NCI-H1417 (cell line): ENCODE results near the gene CIDEB.

Experiments
- DNase-seq, 3 experiments: peaks; one replicate each; lab custom pipeline; 2025; lab: John Stamatoyannopoulos, UW

CIDEB gene

GRCh38 chr14:24290746-24291145, 17.0 kb downstream of the CIDEB start:
- no peak for DNase-seq

- DNase-seq: no peak
These were observed 18.0 kb downstream of the CIDEB start for GRCh38 chr14:24289649-24290280.

GRCh38 chr14:24286996-24287395, 20.8 kb downstream of the CIDEB start:
- no peak for DNase-seq

GRCh38 chr14:24285351-24285750, 22.4 kb downstream of the CIDEB start:
- no peak for DNase-seq

GRCh38 chr14:24284501-24285035, 23.2 kb downstream of the CIDEB start:
- no peak for DNase-seq

GRCh38 chr14:24283796-24284460, 23.8 kb downstream of the CIDEB start:
- DNase-seq: no peak

- DNase-seq: no peak
These were observed 25.0 kb downstream of the CIDEB start for GRCh38 chr14:24282736-24283135.

- DNase-seq: no peak
These were observed 26.1 kb downstream of the CIDEB start for GRCh38 chr14:24281636-24282035.

- no peak for DNase-seq
These were observed 26.8 kb downstream of the CIDEB start for GRCh38 chr14:24280797-24281460.

GRCh38 chr14:24279301-24280186, 28.2 kb downstream of the CIDEB start:
- DNase-seq: peak in 1 of 3 experiments; percentile 21

GRCh38 chr14:24278424-24278823, 29.4 kb downstream of the CIDEB start:
- DNase-seq: no peak

GRCh38 chr14:24277606-24278321, 30.0 kb downstream of the CIDEB start:
- DNase-seq: no peak

- DNase-seq: no peak
These were observed 30.7 kb downstream of the CIDEB start for GRCh38 chr14:24277071-24277470.

GRCh38 chr14:24274101-24274543, 33.7 kb downstream of the CIDEB start:
- no peak for DNase-seq

GRCh38 chr14:24273422-24273998, 34.3 kb downstream of the CIDEB start:
- no peak for DNase-seq

- no peak for DNase-seq
These were observed 35.3 kb downstream of the CIDEB start for GRCh38 chr14:24272467-24272866.

- no peak for DNase-seq
These were observed 35.9 kb downstream of the CIDEB start for GRCh38 chr14:24271834-24272263.

- DNase-seq: peak; percentile 94 to 98 (median 96)
These were observed 36.5 kb downstream of the CIDEB start, which contains the start of gene RABGGTA for GRCh38 chr14:24271134-24271833. Gene RABGGTA (minus strand): TSS chr14:24271597. CDS start chr14:24271115, 482 bp downstream.

- no peak for DNase-seq
These were observed 37.1 kb downstream of the CIDEB start for GRCh38 chr14:24270537-24271133.
